Stimulated activated CD8-positive, alpha-beta memory T cell treated with anti-CD3 and anti-CD28 coated beads, Interleukin-7, amount 100 ng/mL, for 48 hours (primary cell): ENCODE results near the gene C18orf63.

Experiments used
- DNase-seq, 2 donors: peaks; one replicate each; pipeline ENCODE4 v3.0.0-alpha.2; 2020; ENCODE audit warnings: low read depth in 1 of 2; ENCODE audit errors: extremely low read depth in 1 of 2

The C18orf63 gene

DNA sequence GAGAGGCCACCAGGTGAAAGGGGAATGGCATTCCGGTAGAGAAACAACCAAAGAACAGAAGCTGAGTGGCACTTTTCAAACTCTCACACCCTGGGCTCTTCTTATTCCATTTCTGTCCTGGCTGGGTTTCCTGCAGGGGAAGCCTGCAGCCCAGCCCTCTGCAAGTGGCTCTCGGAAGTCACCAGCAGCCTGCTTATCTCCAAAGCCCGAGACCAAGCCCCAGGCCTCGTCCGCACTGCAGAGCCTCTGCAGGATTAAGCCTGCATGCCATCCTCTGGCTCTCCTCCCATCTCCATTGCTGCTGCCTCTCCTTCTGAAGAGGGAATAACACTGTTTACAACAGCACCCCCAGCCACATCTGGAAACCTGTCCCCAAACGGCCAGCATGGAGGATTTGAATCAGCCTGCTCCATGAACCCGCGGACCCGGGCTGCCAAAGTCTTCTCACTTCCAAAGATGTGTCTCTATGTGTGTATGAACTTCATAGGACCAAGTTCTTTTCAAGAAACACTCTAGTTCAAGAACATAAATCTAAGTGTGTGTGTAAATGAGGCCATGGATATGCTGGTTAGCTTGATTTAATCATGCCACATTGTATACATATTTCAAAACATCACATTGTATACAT is 87.3 kb downstream of the C18orf63 start:
- DNase-seq, result no peak

GRCh38 chr18:74407888-74408287 is 92.2 kb downstream of the C18orf63 start:
- DNase-seq, result no peak
